OCI-LY3 (cell line): ENCODE measurements around the gene CAB39.

Experiments used
- CTCF ChIP-seq: fragments of 200-600, 300-600 bp; sonication (generic); IDR thresholded peaks from 2 replicates; pipeline ENCODE4 v1.5.1; 2014; ENCODE audit warnings: antibody characterized with exemption, low read length, low read depth
- EZH2phosphoT487 ChIP-seq: fragments of 200-600 bp; shearing (Covaris generic); IDR thresholded peaks from 2 replicates; pipeline ENCODE4 v1.6.1; 2018; ENCODE audit warnings: antibody characterized with exemption, mixed run types, low read depth

GRCh38 chr2:230680463-230681170 is 32.0 kb upstream of the CAB39 start:
- TF ChIP-seq CTCF (no peak), EZH2phosphoT487 (no peak)
